ENCODE results near the gene CARS2. TPM values are rescaled to one million over a fixed set of nuclear protein-coding genes. Genes with fewer than 3 reads are reported as not detected.

Gene CARS2
- total RNA-seq, 3 donors from 2014 or later (not counting 1 experiment from before 2014, with no cell fraction given): 65.3 to 77.3 (median 73.0) TPM

GRCh38 chr13:110593430-110594130 lies 112.3 kb downstream of the CARS2 start:
- H3K36me3 Mint-ChIP-seq: no peaks in the 10 kb centered on the region
- H3K27ac Mint-ChIP-seq: no peak overlapping the region
- DNase-seq: peak in 1 of 2 donors; percentile 67
- H3K9me3 Mint-ChIP-seq: no peaks in the 10 kb centered on the region
- no peak overlapping the region for H3K27ac ChIP-seq (ENCODE audit: low read length)
- H3K4me1 Mint-ChIP-seq: no peaks in the 10 kb centered on the region
- H3K4me3 Mint-ChIP-seq: no peak overlapping the region
- no peak overlapping the region for H3K4me3 ChIP-seq (ENCODE audit: low read length)
- no peaks in the 10 kb centered on the region for H3K9me3 ChIP-seq (ENCODE audit: control insufficient read depth, insufficient read depth, low read length)
- 53% methylated on average over 5 of the region's 6 CpGs for WGBS (ENCODE audit: insufficient coverage)
- TF ChIP-seq CTCF (IDR thresholded peaks at IDR 0.05): peak; percentile 38
- no peaks in the 10 kb centered on the region for H3K4me1 ChIP-seq (ENCODE audit: control insufficient read depth, insufficient read depth, low read length)
- H3K36me3 ChIP-seq (ENCODE audit: control insufficient read depth, insufficient read depth, low read length): no peaks in the 10 kb centered on the region
- intact Hi-C loops (cut with micrococcal nuclease): loop anchor here (1.0 kb wide), 1 partner anchor 226 kb away; no protein-coding TSS in a partner anchor
- ATAC-seq: peak; percentile 38 to 64 (median 44)
- no peaks in the 10 kb centered on the region for H3K27me3 ChIP-seq (ENCODE audit: control insufficient read depth, insufficient read depth, low read length)
- peaks cover 8 to 14% of the 10 kb centered on the region in 2 donors for H3K27me3 Mint-ChIP-seq (ENCODE audit: low read depth in 2 of 2)

- Mint-ChIP-seq H3K9me3 (no peaks in the 10 kb centered on the region), H3K4me3 (no peak overlapping the region), H3K27me3 (ENCODE audit: low read depth in 2 of 2) (peaks cover 12 to 14% of the 10 kb centered on the region in 2 donors), H3K27ac (no peak overlapping the region), H3K36me3 (no peaks in the 10 kb centered on the region), H3K4me1 (no peaks in the 10 kb centered on the region)
- H3K27me3 ChIP-seq (ENCODE audit: control insufficient read depth, insufficient read depth, low read length): no peaks in the 10 kb centered on the region
- DNase-seq (no peak), ATAC-seq (no peak)
- no peaks in the 10 kb centered on the region for H3K9me3 ChIP-seq (ENCODE audit: control insufficient read depth, insufficient read depth, low read length)
- H3K4me1 ChIP-seq (ENCODE audit: control insufficient read depth, insufficient read depth, low read length): no peaks in the 10 kb centered on the region
- TF ChIP-seq CTCF (IDR thresholded peaks at IDR 0.05): no peak
- 84% methylated on average over 2 of the region's 2 CpGs for WGBS (ENCODE audit: insufficient coverage)
- no peak overlapping the region for H3K27ac ChIP-seq (ENCODE audit: low read length)
- H3K36me3 ChIP-seq (ENCODE audit: control insufficient read depth, insufficient read depth, low read length): no peaks in the 10 kb centered on the region
- intact Hi-C loops (cut with micrococcal nuclease): loop anchor here (1.0 kb wide), 1 partner anchor 227 kb away; no protein-coding TSS in a partner anchor
- no peak overlapping the region for H3K4me3 ChIP-seq (ENCODE audit: low read length)
Observed at GRCh38 chr13:110592665-110593064, 113.3 kb downstream of the CARS2 start.

Other genes with a start within 250 kb of the CARS2 start
- 1 to 10 TPM; 1.0 to 3.3 (median 1.2) TPM for gene RAB20, start 144.4 kb downstream of the CARS2 start, total RNA-seq
- 10 to 100 TPM in 2 of 3 donors, 1 to 10 TPM in 1; 6.8 to 14.0 (median 12.0) TPM for gene NAXD, start 90.6 kb downstream of the CARS2 start, total RNA-seq
- 10 to 100 TPM; 12.6 to 22.5 (median 15.5) TPM for gene ING1, start 7.6 kb upstream of the CARS2 start, total RNA-seq
- gene ANKRD10, start 209.0 kb upstream of the CARS2 start, total RNA-seq: 100 to 1,000 TPM; 173 to 221 (median 185) TPM

Data from natural killer cell (primary cell).